Hematopoietic multipotent progenitor cell treated with erythropoietin and hydrocortisone succinate and interleukin-3 and kit ligand, for 4 days (in vitro differentiated cells): Measurements from ENCODE around the gene SHH.

ENCODE experiments used
- DNase-seq: peaks from one replicate; pipeline ENCODE4 v3.0.0-alpha.2; 2015

Gene SHH

DNA sequence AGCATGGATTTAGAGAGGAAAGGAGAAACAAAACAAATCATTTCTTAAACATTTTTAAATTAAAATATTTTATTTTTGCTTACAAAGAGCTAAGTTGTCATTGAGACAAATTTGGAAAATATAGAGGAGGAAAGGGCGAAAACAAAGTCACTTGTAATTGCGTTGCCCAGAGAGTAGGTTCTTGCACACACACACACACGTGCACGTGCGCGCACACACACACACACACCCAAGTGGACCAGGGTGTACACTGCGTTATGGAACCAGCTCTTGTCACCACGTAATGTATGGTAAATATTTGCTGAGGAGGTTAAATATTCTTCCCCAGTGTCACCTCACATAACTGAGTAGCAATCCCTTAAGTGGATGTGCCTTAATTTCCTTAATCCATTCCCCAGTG lies 21.6 kb downstream of the SHH start:
- no peak for DNase-seq

- no peak for DNase-seq
Measured at GRCh38 chr7:155789001-155789725, 23.1 kb downstream of the SHH start.

DNA sequence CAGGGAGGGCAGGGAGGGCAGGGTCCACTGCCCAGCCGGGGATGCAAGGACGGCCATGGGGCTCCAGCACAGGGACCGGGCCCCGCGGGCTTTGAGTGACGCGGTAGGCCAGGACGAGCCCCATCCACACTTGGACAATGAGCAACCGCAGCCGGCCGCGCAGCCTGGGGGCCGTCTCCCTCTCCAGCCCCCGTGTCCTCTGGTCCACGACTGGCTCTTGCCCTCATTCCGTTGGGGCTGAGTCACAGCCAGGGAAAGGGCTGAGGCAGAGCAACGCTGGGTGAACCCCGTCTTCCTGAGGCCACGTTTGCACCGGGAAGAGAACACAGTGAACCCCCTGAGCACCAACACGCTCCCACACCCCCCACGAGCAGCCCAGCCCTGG lies 23.7 kb downstream of the SHH start:
- no peak for DNase-seq

GRCh38 chr7:155787171-155787851 lies 25.0 kb downstream of the SHH start:
- DNase-seq: no peak

GRCh38 chr7:155786491-155786890 lies 25.8 kb downstream of the SHH start:
- no peak for DNase-seq

DNA sequence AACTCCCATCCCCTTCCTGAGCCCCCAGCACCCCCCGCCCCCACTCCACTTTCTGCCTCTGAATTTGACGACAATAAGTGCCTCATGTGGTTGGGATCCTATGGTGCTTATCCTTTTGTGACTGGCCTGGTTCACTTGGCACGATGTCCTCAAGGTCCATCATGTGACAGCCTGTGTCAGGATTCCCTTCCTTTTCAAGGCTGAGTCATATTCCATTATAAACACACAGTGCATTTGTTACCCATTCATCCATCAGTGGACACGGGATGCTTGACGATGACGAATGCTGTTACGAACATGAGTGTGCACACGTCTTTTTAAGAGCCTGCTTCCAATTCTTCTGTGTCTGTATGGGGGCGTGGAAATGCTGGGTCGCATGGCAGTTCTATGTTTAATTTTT lies 26.7 kb downstream of the SHH start:
- DNase-seq: no peak

- DNase-seq: no peak
Measured at GRCh38 chr7:155782466-155782865, 29.8 kb downstream of the SHH start.

GRCh38 chr7:155781433-155781832 lies 30.8 kb downstream of the SHH start:
- no peak for DNase-seq

- DNase-seq: no peak
Measured at GRCh38 chr7:155780884-155781283, 31.4 kb downstream of the SHH start.

DNA sequence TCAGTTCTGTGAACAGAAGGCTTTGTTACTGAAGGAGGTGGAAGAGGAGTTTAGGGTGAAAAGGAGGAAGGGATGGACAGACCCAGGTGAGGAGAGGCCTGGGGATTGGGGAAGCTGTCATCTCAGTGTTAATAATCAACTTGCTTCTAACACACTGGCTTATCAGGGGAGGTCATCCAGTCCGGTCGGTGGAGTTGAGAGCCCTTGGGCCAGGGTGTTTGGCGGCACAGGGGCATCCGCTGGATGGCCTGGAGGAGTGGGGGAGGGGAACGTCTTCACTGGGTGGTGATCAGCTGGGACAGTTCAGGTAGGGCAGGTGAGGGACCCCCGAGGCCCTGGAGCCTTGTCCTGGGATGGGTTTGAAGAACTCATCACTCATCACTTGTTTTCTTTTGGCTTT lies 33.9 kb downstream of the SHH start:
- DNase-seq: no peak

- no peak for DNase-seq
Measured at GRCh38 chr7:155776606-155777005, 35.7 kb downstream of the SHH start.

DNA sequence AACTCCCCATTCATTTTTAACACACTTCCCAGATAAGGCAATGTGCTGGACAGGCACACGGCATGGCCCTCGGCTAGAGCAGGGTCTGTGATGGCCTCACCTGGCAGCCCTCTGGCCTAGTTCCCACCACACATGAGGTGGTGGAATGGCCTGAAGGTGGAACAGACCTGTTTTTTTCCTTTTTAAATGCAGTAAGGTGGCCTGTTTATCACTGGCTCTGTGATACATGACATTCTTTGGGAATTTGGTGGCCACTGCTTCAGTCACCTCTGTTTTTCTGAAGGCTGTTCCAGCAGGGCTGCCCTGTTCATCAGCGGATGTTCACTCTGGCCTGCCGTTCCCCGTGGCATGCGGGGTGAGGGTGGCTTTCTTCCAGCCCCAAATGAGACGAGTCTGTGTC lies 36.6 kb downstream of the SHH start:
- no peak for DNase-seq

DNA sequence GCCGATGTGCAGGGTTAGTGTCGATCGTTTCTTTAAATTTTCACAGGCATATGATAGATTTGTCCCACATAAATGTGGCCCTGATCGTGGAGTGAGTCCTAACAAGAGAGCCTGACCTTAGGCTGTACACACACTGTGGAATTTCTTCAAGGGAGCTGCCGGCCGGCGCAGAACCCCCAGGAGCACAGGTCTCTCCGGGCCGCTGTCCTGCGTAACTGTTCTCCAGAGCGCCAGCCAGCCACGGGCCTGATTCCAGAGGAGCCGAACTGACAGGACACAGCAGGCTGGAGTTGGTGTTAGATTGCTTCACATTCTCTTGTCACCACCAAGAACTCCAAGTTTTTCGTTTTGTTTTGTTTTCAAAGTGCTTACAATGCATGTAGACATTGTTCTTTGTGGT lies 37.3 kb downstream of the SHH start:
- DNase-seq: no peak

DNA sequence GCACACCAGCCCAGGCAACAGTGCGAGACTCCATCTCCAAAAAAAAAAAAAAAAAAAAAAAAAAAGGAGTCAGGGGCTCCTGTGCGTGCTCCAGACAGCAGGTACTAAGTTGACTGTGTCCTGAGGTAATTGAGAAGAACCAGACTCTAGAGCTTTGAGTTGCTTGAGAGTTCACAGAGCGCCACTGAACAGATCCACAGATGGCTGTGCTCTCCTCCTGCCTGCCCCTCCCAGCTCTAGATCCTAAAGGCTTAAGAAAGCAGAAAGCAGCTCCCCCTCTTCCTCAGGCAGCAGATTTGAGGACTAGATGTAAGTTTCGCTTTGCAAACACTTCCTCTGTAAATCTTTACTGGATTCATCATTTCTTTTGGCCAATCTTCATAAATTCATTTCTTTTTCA lies 38.7 kb downstream of the SHH start:
- DNase-seq: no peak

DNA sequence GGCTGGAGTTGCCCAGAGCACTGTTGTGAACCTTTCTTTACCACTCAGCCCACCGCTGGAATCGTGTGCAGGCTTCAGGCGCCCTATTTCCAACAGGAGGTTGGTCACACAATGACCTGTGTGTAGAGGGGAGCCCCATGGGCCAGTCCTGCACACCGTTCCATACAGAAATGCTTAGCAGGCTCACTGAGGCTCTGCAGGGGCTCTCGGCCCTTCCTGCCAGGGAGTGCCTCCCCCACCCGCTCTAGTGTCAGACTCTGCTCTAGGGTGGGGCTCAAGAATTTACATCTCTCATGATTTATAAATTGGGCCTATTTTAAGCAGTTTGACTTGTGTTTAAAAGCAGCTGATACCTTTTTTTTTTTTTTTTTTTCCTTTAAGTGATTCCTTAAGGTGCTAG lies 42.0 kb downstream of the SHH start:
- DNase-seq: no peak

DNA sequence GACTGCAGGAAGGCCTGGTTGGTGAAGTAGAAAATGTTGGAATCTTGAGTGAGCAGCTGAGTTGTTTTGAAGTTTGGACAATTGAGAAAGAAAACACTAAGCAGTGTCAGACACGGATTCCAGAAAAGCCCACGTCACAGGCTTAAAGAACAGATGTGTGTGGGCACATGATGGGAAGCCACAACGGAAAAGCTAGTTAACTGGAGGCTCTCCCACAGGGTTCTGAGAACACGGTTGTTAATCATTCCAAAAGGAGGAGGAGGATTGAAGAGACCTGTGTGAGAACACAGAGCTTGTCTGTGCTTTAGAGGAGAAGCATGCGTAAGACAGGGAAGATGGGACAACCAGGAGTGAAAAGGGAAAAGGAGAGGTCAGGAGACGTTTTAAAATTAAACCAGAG lies 42.6 kb downstream of the SHH start:
- no peak for DNase-seq

GRCh38 chr7:155766966-155767916 lies 45.0 kb downstream of the SHH start:
- no peak for DNase-seq

- no peak for DNase-seq
Measured at GRCh38 chr7:155766386-155766785, 45.9 kb downstream of the SHH start.

- DNase-seq: no peak
Measured at GRCh38 chr7:155765458-155765857, 46.8 kb downstream of the SHH start.

DNA sequence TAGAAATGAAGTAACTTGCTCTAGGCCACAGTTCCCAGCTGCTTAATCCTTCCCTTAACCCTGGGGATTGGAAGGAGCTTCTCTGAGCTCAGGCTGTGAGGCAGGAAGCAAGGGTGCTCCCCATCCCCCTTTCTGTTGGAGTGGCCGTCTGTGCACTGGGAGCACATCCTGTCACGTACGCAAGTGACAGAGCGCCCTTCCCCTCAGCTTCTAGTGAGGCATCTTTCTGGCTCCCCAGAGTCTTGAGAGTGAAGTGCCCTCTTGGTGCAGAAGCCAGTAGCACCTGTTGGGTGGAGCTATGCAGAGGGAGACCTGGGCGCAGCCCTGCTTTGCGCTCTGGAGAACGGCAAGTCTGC lies 47.8 kb downstream of the SHH start:
- DNase-seq: peak; percentile 29

DNA sequence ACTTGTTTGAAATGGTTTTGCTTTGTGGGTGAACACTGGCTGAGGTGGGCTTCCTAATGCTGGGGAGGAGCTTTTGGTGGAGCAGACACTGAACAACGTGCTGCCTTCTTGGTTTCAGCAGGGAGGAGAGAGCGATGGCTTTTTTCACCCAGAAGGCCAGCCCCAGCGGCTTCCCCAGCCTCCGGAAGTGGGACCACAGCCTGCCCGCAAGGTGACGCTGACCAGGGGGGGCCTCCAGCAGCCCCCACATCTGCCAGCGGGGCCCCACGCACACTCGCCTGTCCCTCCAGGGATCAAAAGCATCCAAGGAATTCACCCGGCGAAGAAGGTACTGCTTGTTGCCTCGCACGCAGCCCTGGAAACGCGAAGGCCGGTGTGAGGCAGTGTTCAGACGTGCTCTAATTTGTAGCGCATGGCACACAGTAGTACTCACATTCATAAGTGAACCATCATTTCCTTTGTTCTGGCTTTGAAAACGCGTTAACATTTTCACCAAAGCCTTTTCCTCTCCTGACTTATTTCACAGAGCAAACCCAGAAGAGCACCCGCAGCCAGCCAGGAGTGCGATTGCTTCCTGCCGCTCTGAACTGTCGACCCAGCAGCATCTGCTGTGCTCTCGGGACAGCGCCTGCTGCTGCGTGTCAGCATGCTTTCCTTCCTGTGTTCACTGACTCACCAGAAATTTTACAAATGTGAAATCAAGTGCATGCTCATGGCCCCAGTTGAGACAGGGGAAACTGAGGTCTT lies 48.4 kb downstream of the SHH start:
- peak; percentile 74 for DNase-seq

GRCh38 chr7:155763122-155763521 lies 49.1 kb downstream of the SHH start:
- DNase-seq: no peak

DNA sequence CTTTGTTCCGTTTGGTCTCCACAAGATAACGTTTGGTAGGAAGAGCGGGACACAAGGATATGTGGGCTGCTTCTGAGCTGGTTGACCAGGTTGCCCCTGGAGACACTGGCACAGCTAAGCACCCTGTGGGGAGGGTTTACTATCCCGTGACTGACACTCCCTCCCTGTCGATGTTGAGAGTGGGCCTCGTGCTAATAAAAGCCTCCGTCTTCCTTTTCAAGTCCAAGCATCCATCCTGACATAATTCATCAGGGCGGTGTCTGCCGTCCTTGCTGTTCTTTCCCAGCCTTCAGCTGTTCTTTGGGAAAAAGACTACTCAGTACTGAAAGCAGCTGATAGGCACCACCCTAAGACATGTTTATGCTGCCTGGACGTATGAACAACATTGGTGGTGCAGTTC lies 49.6 kb downstream of the SHH start:
- no peak for DNase-seq
